GM19043 (cell line): ENCODE results near the gene FANCG.

Experiments
- ATAC-seq: cut with Tn5 transposase; IDR thresholded peaks from one replicate; pipeline ENCODE4 v1.9.1; 2021; ENCODE audit warnings: low read depth; ENCODE audit not compliant: unreplicated experiment

Gene FANCG

DNA sequence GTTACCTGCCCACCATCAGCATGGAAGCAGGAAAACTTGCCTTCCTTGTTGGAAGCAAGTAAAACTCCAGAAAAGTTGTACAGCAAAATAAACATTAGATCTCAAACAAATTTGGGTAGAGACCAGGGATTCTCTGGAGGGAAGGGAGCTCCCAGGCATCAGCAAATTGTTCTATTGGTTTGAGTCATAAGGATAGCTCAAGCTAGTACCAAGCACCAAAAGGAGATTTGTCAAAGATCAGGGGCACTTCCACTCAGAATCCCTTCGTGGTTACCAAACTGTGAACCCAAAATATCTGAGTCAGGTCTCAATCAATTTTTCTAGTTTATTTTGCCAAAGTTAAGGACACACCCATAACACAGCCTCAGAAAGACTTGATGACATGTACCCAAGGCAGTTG lies 52.4 kb downstream of the FANCG start:
- ATAC-seq: no peak

DNA sequence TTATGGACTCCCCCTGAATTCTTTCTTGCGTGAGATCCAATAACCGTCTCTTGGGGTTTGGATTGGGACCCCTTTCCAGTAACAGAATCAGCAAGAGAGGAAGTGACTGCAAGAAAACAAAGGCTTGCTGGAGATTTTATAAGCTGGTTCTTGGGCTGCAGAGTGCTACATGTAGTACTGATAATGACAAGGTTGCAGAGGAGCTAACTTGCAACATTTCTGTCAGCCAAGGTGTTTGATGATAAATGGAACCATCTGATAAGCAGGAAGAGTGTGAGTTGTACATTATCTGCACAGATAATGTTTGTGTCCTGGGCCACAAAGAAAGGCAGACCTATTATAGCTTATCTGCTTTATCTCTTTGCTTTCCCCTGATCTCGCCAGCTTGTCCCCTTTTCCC lies 53.1 kb downstream of the FANCG start:
- ATAC-seq: no peak
